Measurements from ENCODE around the gene ATF6.

The ATF6 gene

DNA sequence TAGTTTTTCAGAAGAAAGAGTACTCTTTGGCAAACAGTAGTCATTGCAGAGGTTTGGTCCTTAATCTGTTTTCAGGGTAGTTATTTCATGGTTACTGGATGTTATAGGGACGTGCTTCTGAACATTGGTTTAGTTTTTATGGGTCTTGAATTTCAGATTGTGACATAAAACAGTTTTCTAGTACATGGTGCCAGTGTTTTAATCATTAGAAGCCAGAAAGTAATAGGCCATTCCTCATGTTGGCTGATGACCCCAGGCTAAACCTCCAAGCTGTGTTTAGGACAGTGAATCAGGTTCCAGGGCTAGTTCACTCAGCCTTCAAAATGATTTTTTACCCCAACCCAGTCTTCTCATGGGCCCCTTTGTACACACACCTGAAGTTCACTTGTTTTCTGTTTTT is 184.3 kb downstream of the ATF6 start:
- no peak overlapping the region for H3K4me3 ChIP-seq (ENCODE audit: low read depth, low read length)
- TF ChIP-seq, protein P1, sequence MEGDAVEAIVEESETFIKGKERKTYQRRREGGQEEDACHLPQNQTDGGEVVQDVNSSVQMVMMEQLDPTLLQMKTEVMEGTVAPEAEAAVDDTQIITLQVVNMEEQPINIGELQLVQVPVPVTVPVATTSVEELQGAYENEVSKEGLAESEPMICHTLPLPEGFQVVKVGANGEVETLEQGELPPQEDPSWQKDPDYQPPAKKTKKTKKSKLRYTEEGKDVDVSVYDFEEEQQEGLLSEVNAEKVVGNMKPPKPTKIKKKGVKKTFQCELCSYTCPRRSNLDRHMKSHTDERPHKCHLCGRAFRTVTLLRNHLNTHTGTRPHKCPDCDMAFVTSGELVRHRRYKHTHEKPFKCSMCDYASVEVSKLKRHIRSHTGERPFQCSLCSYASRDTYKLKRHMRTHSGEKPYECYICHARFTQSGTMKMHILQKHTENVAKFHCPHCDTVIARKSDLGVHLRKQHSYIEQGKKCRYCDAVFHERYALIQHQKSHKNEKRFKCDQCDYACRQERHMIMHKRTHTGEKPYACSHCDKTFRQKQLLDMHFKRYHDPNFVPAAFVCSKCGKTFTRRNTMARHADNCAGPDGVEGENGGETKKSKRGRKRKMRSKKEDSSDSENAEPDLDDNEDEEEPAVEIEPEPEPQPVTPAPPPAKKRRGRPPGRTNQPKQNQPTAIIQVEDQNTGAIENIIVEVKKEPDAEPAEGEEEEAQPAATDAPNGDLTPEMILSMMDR (IDR thresholded peaks at IDR 0.05; ENCODE audit: borderline replicate concordance, insufficient read depth, low read depth, low read length): no peak

DNA sequence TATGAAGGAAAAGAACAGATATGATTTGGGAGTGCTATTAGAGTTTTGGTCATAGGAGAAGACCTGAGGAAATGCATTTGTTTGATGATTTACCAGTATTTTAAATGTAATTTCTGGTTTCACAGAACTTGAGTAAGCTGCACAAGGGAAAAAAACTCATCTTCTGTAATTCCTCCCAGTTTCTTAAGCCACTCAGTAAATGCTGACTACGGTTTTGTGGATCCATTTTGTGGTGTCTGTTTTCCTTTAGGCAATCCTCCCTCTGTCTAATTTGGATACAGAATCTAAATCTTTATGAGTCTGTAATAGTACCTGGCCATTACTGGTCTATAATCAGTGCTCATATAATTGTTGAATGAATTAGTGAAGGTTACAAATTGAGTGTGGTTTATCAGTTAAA is 185.5 kb downstream of the ATF6 start:
- H3K4me3 ChIP-seq (ENCODE audit: low read depth, low read length): no peak overlapping the region
- TF ChIP-seq, protein P1 (IDR thresholded peaks at IDR 0.05; ENCODE audit: borderline replicate concordance, insufficient read depth, low read depth, low read length): no peak

DNA sequence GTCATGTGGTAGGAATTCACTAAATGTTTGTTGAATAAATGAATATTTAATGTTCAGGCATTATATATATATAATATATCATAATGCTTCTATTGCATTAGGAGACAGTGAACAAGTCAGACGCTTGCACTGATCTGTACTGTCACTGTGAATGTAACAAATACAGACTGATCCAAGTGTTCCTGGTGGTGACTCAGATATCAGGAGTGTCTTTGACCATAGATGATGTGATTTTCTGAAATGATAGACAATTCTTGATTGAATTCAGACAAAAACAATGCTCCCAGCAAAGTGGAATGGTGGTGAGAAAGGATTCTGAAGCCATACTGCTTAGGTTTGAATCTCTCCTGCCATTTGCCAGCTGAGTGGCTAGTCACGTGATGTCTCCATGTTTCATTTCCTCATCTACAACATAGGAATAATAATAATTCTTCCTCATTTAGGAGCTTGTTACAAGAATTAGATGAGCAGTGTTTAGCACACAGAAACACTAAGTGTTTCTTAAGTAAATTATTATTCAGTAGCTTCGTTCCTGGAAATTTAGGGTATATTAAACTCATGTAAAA is 186.6 kb downstream of the ATF6 start:
- H3K4me3 ChIP-seq (ENCODE audit: low read depth, low read length): no peak overlapping the region
- TF ChIP-seq, protein P1 (IDR thresholded peaks at IDR 0.05; ENCODE audit: borderline replicate concordance, insufficient read depth, low read depth, low read length): no peak

DNA sequence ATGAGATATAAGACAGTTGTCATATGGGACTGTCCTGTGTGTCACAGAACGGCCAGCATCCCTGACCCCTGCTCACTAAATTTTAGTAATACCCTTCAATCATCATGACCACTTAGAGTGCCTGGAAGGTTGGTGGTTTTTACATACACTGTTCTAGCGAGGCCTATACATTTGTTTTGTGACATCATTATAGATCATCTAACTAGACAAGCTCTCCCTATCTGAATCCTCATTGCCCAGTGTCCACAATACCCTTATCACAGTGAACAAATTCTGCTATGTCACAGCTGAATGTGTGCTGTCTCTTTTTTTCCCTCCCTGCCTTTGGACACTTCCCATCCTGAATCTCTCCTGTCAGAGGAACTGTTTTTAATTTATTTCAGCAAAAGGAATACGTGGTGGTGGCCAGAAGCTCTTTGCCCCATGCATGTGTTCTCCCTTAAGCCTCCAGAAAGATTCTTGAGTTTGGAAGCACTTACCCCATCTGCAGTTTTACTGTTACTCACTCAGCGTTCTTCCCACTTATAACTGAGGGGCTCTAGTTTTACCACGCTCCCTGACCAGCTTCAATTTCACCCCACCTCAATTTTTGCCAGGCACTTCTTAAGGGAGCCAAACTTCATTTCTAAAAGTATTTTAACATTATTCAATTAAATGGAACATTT is 187.3 kb downstream of the ATF6 start:
- no peak overlapping the region for H3K4me3 ChIP-seq (ENCODE audit: low read depth, low read length)
- TF ChIP-seq, protein P1 (IDR thresholded peaks at IDR 0.05; ENCODE audit: borderline replicate concordance, insufficient read depth, low read depth, low read length): no peak

DNA sequence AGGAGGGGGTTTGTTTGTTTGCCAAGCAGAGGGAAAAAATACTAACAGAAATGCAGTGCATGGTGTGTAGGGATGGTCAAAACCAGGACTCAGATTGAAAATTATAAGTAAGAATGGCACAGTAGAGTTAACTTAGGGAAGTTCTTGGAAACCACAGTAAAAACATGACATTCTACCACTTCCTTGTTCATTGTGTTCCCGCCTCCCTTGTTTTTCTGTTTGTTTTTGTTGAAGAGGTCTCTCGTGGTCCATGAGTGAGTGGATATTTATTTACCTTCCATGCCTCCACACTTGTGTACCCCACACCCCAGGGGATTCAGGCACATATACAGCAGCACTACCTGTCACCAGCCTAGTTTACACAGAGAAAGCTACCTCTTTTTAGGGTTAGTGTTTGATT is 187.9 kb downstream of the ATF6 start:
- TF ChIP-seq, protein P1 (IDR thresholded peaks at IDR 0.05; ENCODE audit: borderline replicate concordance, insufficient read depth, low read depth, low read length): no peak
- H3K4me3 ChIP-seq (ENCODE audit: low read depth, low read length): no peak overlapping the region

DNA sequence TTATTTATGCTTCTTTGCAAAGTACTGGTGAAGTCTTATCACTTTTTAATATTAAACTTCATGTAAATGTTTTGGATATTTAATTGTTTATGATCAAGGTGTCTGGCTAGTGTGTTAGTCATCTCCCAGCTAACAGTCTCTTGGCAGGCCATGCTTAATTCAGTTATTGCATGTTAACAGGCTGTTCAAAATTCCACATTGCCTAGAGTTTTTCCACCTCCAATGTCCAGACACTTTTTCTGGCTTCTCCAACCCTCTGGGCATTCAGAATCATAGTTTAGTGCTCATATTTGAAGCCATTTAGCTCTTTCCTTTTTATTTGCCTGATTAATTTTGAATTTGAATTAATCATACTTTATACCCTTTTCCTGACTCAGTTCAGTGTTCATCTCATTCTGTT is 188.3 kb downstream of the ATF6 start:
- TF ChIP-seq, protein P1 (IDR thresholded peaks at IDR 0.05; ENCODE audit: borderline replicate concordance, insufficient read depth, low read depth, low read length): no peak
- H3K4me3 ChIP-seq (ENCODE audit: low read depth, low read length): no peak overlapping the region

DNA sequence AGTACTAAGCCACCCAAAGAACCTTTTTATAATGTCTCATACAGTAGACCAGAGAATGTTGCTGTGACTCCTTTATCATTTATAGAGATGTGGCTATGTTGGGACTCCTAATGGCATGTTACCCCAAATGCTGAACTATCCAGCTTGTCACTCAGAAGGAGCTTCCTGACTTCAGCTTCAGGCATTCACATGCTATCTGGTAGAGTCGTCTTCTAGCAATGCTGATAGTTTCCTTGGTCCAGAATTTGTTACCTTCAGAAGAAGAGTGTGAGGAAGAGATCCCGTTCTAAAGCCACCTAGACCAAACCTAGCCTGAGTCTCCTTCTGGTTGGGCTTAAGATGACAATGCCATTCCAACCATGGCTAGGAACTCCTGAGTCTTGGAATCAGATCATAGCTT is 189.5 kb downstream of the ATF6 start:
- TF ChIP-seq, protein P1 (IDR thresholded peaks at IDR 0.05; ENCODE audit: borderline replicate concordance, insufficient read depth, low read depth, low read length): no peak

More for the DNA sequence above, 189.5 kb downstream of the ATF6 start:
- H3K4me3 ChIP-seq (ENCODE audit: low read depth, low read length): no peak overlapping the region
